HCT116 (cell line): ENCODE measurements around the gene GPATCH8. TPM values are rescaled to one million over a fixed set of nuclear protein-coding genes. Genes with fewer than 3 reads are reported as not detected.

ENCODE experiments used
- ATAC-seq: fragments of 200-7000 bp; cut with Tn5 transposase; 2 replicates; pipeline ENCODE4 v1.9.1; 2020; ENCODE audit warnings: mild to moderate bottlenecking, moderate library complexity
- BruUV-seq: library from RNA; stranded (reverse); fragments of 400-500 nt; replicated peaks from 2 replicates; lab custom pipeline; 2021; lab: Mats Ljungman, UMichigan
- CTCF ChIA-PET: fragments of 300-600 bp; sonication (Branson Sonifier 250); formaldehyde crosslinking; loops from one replicate; lab custom pipeline; 2021; ENCODE audit warnings: antibody characterized with exemption; lab: Charles Lee
- POLR2A ChIA-PET: fragments of 300-600, 350-600 bp; sonication (Branson Sonifier 250); formaldehyde crosslinking; loops from one replicate; lab custom pipeline; 2021; ENCODE audit warnings: antibody characterized with exemption; lab: Charles Lee
- RAD21 ChIA-PET, 2 experiments: fragments of 300-600 bp; sonication (Branson Sonifier 250); formaldehyde crosslinking; loops; one replicate each; lab custom pipeline; 2023; ENCODE audit warnings: low total read pairs in 2 of 2; ENCODE audit not compliant: uncharacterized antibody in 2 of 2, unreplicated experiment in 2 of 2, low non-redundant PET in 1 of 2; lab: Charles Lee
- DNase-seq: peaks from one replicate; pipeline ENCODE4 v3.0.0-alpha.2; 2010; ENCODE audit warnings: low read depth, low spot score
- H2AFZ ChIP-seq: fragments of 200-600 bp; shearing (Covaris generic), sonication (generic); 2 replicates; pipeline ENCODE4 v1.6.1; 2017; ENCODE audit warnings: low read depth, mixed run types, mixed read lengths, antibody characterized with exemption, low read length; ENCODE audit not compliant: poor library complexity, severe bottlenecking
- H3K27ac ChIP-seq: 2 replicates; pipeline ENCODE4 v1.5.1; 2012; ENCODE audit warnings: low read depth, low read length
- H3K27me3 ChIP-seq: fragments of 200-600 bp; sonication (generic); 2 replicates; pipeline ENCODE4 v1.6.1; 2016; ENCODE audit warnings: mixed run types, low read length, mixed read lengths; ENCODE audit not compliant: insufficient read depth
- H3K36me3 ChIP-seq, 2 experiments: fragments of 200-500 bp in 1 of 2; fragments of 200-600 bp in 1 of 2; sonication (Bioruptor generic) in 1 of 2; sonication (generic) in 1 of 2; 2 replicates each; pipeline versions ENCODE4 v1.5.1 to v1.6.1; 2014 to 2016; ENCODE audit warnings: low read length in 2 of 2, inconsistent platforms in 1 of 2, mixed read lengths in 1 of 2, mixed run types in 1 of 2; ENCODE audit not compliant: insufficient read depth in 2 of 2, control insufficient read depth in 1 of 2
- H3K4me1 ChIP-seq, 2 experiments: fragments of 200-600 bp in 1 of 2; sonication (generic) in 1 of 2; 2 replicates each; pipeline versions ENCODE4 v1.5.1 to v1.6.1; 2012 to 2017; ENCODE audit warnings: low read length in 2 of 2, inconsistent platforms in 1 of 2, mild to moderate bottlenecking in 1 of 2, mixed read lengths in 1 of 2, mixed run types in 1 of 2, moderate library complexity in 1 of 2; ENCODE audit not compliant: insufficient read depth in 2 of 2, control insufficient read depth in 1 of 2
- H3K4me2 ChIP-seq: fragments of 200-600 bp; sonication (generic); 2 replicates; pipeline ENCODE4 v1.6.1; 2017; ENCODE audit warnings: mixed run types, low read length, mixed read lengths
- H3K4me3 ChIP-seq, 2 experiments: fragments of 200-600 bp in 1 of 2; sonication (generic) in 1 of 2; replicated peaks in 1 of 2; 2 replicates each; pipeline ENCODE4 v1.5.1; 2011 to 2016; ENCODE audit warnings: low read length in 2 of 2, control low read depth in 1 of 2, low read depth in 1 of 2, mild to moderate bottlenecking in 1 of 2, mixed read lengths in 1 of 2, mixed run types in 1 of 2
- H3K79me2 ChIP-seq: fragments of 200-600 bp; sonication (generic); 2 replicates; pipeline ENCODE4 v1.6.1; 2017; ENCODE audit warnings: mild to moderate bottlenecking, mixed run types, low read length, moderate library complexity, mixed read lengths; ENCODE audit not compliant: insufficient read depth
- H3K9ac ChIP-seq: fragments of 200-600 bp; sonication (generic); 2 replicates; pipeline ENCODE4 v1.6.1; 2016; ENCODE audit warnings: low read length, mixed read lengths
- H3K9me2 ChIP-seq: fragments of 200-600 bp; sonication (generic), shearing (Covaris generic); 2 replicates; pipeline ENCODE4 v1.6.1; 2017; ENCODE audit warnings: mixed run types, mild to moderate bottlenecking, moderate library complexity; ENCODE audit not compliant: insufficient read depth
- H3K9me3 ChIP-seq, 2 experiments: fragments of 200-500 bp in 1 of 2; fragments of 200-600 bp in 1 of 2; sonication (Bioruptor generic) in 1 of 2; sonication (generic) in 1 of 2; 2 replicates each; pipeline ENCODE4 v1.6.1; 2014 to 2017; ENCODE audit warnings: low read length in 2 of 2, mixed read lengths in 2 of 2, inconsistent platforms in 1 of 2, low read depth in 1 of 2, mild to moderate bottlenecking in 1 of 2, mixed run types in 1 of 2, moderate library complexity in 1 of 2; ENCODE audit not compliant: control insufficient read depth in 1 of 2, insufficient read depth in 1 of 2
- H4K20me1 ChIP-seq: fragments of 200-600 bp; sonication (generic), shearing (Covaris generic); 2 replicates; pipeline ENCODE4 v1.6.1; 2017; ENCODE audit warnings: mixed run types, mild to moderate bottlenecking, moderate library complexity; ENCODE audit not compliant: insufficient read depth
- CEBPB ChIP-seq: IDR thresholded peaks from 2 replicates; pipeline ENCODE4 v1.6.1; 2012; ENCODE audit warnings: low read depth
- EGR1 ChIP-seq: IDR thresholded peaks from 2 replicates; pipeline ENCODE4 v1.6.1; 2012; ENCODE audit warnings: low read depth
- EZH2 ChIP-seq: fragments of 200-600 bp; sonication (generic); IDR thresholded peaks from 2 replicates; pipeline ENCODE4 v1.6.1; 2017; ENCODE audit warnings: antibody characterized with exemption, mixed run types
- EZH2phosphoT487 ChIP-seq: fragments of 200-600 bp; IDR thresholded peaks from 2 replicates; pipeline ENCODE4 v1.6.1; 2018; ENCODE audit warnings: antibody characterized with exemption, borderline replicate concordance
- FOSL1 ChIP-seq: IDR thresholded peaks from 2 replicates; pipeline ENCODE4 v1.6.1; 2012; ENCODE audit warnings: low read depth
- JUND ChIP-seq: IDR thresholded peaks from 2 replicates; pipeline ENCODE4 v1.6.1; 2012
- POLR2A ChIP-seq: IDR thresholded peaks from 2 replicates; pipeline ENCODE4 v1.7.0; 2011; ENCODE audit warnings: borderline replicate concordance; ENCODE audit not compliant: insufficient read depth, insufficient read length; ENCODE audit errors: extremely low read depth
- RAD21 ChIP-seq: IDR thresholded peaks from 2 replicates; pipeline ENCODE4 v1.6.1; 2012; ENCODE audit warnings: low read depth, mild to moderate bottlenecking
- SIN3A ChIP-seq: IDR thresholded peaks from 2 replicates; pipeline ENCODE4 v1.6.1; 2012; ENCODE audit warnings: low read depth
- SP1 ChIP-seq: IDR thresholded peaks from 2 replicates; pipeline ENCODE4 v1.6.1; 2012; ENCODE audit warnings: low read depth
- TCF7L2 ChIP-seq: IDR thresholded peaks from 2 replicates; pipeline ENCODE4 v1.7.0; 2011; ENCODE audit warnings: borderline replicate concordance, inconsistent platforms; ENCODE audit not compliant: insufficient read depth, insufficient read length; ENCODE audit errors: extremely low read depth
- YY1 ChIP-seq: IDR thresholded peaks from 2 replicates; pipeline ENCODE4 v1.6.1; 2011; ENCODE audit warnings: low read length, low read depth, moderate library complexity, mild to moderate bottlenecking; ENCODE audit not compliant: insufficient replicate concordance; ENCODE audit errors: extremely low read depth
- ZBTB33 ChIP-seq: IDR thresholded peaks from 2 replicates; pipeline ENCODE4 v1.6.1; 2011; ENCODE audit warnings: mild to moderate bottlenecking, low read length, moderate library complexity; ENCODE audit not compliant: insufficient replicate concordance; ENCODE audit errors: extremely low read depth
- ZNF274 ChIP-seq: fragments of 200-500 bp; sonication (Bioruptor generic); IDR thresholded peaks from 2 replicates; pipeline ENCODE4 v1.6.1; 2014; ENCODE audit warnings: mild to moderate bottlenecking, low read depth, low read length, inconsistent platforms
- intact Hi-C: fragments of 100-400 bp; cut with micrococcal nuclease; formaldehyde crosslinking; loops from 2 replicates; pipeline ENCODE4 v1.10.0; 2022
- total RNA-seq: library from RNA; stranded (reverse); gene quantifications from one replicate; pipeline ENCODE4 v1.2.1, GENCODE V29; 2021; ENCODE audit not compliant: unreplicated experiment

The GPATCH8 gene
- total RNA-seq, 1 experiment from 2014 or later = 28.7 TPM

- TF ChIP-seq TCF7L2 (no peak), FOSL1 (0 out of 2 replicates have a peak, but pooled peaks have one; percentile 16)
Measured at GRCh38 chr17:44529864-44530263, 26.7 kb upstream of the GPATCH8 start (continued).

- Histone ChIP-seq H3K4me1 (peaks cover 0 to 12% of the 10 kb centered on the region in 2 experiments; a peak in 3 of 4 replicates), H3K79me2 (no peaks in the 10 kb centered on the region), H3K9ac (no peak overlapping the region), H3K9me2 (no peaks in the 10 kb centered on the region), H4K20me1 (no peaks in the 10 kb centered on the region), H3K4me3 (no peak overlapping the region), H2AFZ (no peak overlapping the region), H3K36me3 (no peaks in the 10 kb centered on the region), H3K9me3 (peaks cover 0 to 6% of the 10 kb centered on the region in 2 experiments; a peak in 1 of 4 replicates), H3K27ac (no peak overlapping the region), H3K4me2 (no peak overlapping the region), H3K27me3 (no peaks in the 10 kb centered on the region)
- BruUV-seq = no TSS peak
- no peak for DNase-seq
- ChIA-PET CTCF (no interaction called here), RAD21 (no interaction called here), POLR2A (no interaction called here)
- TF ChIP-seq CEBPB = no peak
- TF ChIP-seq ZNF274 = no peak
- TF ChIP-seq RAD21 = no peak
- ATAC-seq = no peak
- intact Hi-C loops = loop anchor here (10.0 kb wide), 1 partner anchor 313 kb away; the partner anchor contains the start of gene UBTF
Measured at GRCh38 chr17:44527954-44528353, 24.7 kb upstream of the GPATCH8 start.

GRCh38 chr17:44527102-44527501 lies 23.9 kb upstream of the GPATCH8 start:
- H3K9ac ChIP-seq = no peak overlapping the region
- intact Hi-C loops = loop anchor here (10.0 kb wide), 1 partner anchor 312 kb away; the partner anchor contains the start of gene UBTF
- no peak for DNase-seq
- CTCF ChIA-PET = no interaction called here
- RAD21 ChIA-PET = no interaction called here
- no peak overlapping the region for H3K4me2 ChIP-seq
- no TSS peak for BruUV-seq
- peaks cover 0 to 13% of the 10 kb centered on the region in 2 experiments; a peak in 3 of 4 replicates for H3K4me1 ChIP-seq
- no peak for ATAC-seq
- H3K36me3 ChIP-seq = no peaks in the 10 kb centered on the region
- POLR2A ChIA-PET = no interaction called here
- no peaks in the 10 kb centered on the region for H3K79me2 ChIP-seq
- H3K9me2 ChIP-seq = no peaks in the 10 kb centered on the region
- H3K4me3 ChIP-seq = no peak overlapping the region
- no peak overlapping the region for H2AFZ ChIP-seq
- H3K27ac ChIP-seq = no peak overlapping the region
- no peaks in the 10 kb centered on the region for H3K27me3 ChIP-seq
- H4K20me1 ChIP-seq = no peaks in the 10 kb centered on the region
- H3K9me3 ChIP-seq = peaks cover 0 to 6% of the 10 kb centered on the region in 2 experiments; a peak in 1 of 4 replicates
- no peak for TF ChIP-seq SP1
- no peak for TF ChIP-seq EZH2
- no peak for TF ChIP-seq POLR2A
- no peak for TF ChIP-seq SIN3A
- TF ChIP-seq YY1 = no peak
- TF ChIP-seq EGR1 = no peak
- TF ChIP-seq EZH2phosphoT487 = no peak
- no peak for TF ChIP-seq ZBTB33
- no peak for TF ChIP-seq FOSL1
- TF ChIP-seq RAD21 = no peak
- no peak for TF ChIP-seq JUND
- TF ChIP-seq CEBPB = no peak
